HG03039 (cell line): ENCODE data around the gene ZFAND6.
"Not testable (repeated sequence)": the region's sequence is repeated elsewhere in the genome, so short reads cannot be mapped to it uniquely, and the experiment has no call there.

Source experiments
- ATAC-seq: cut with Tn5 transposase; IDR thresholded peaks from one replicate; pipeline ENCODE4 v1.9.1; 2021; ENCODE audit warnings: mild to moderate bottlenecking, moderate library complexity; ENCODE audit not compliant: unreplicated experiment

ZFAND6 gene

GRCh38 chr15:80058851-80059785 lies at the start of gene ZFAND6:
Gene ZFAND6, plus strand, starts transcription at chr15:80059676. Its CDS starts 60,669 bp downstream, at chr15:80120345.
- ATAC-seq: peak; percentile 68

- no peak for ATAC-seq
Measured at GRCh38 chr15:80010131-80010673, 49.3 kb upstream of the ZFAND6 start.

- peak; percentile 43 for ATAC-seq
Measured at GRCh38 chr15:80011041-80011523, 48.4 kb upstream of the ZFAND6 start.

GRCh38 chr15:80011596-80011995 lies 47.9 kb upstream of the ZFAND6 start:
- no peak for ATAC-seq

GRCh38 chr15:80012060-80012726 lies 47.3 kb upstream of the ZFAND6 start:
- no peak for ATAC-seq

- ATAC-seq: not testable (repeated sequence)
Measured at GRCh38 chr15:80014186-80014585, 45.3 kb upstream of the ZFAND6 start.

GRCh38 chr15:80015156-80015555 lies 44.3 kb upstream of the ZFAND6 start:
- no peak for ATAC-seq

- not testable (repeated sequence) for ATAC-seq
Measured at GRCh38 chr15:80016506-80016905, 43.0 kb upstream of the ZFAND6 start.

GRCh38 chr15:80017139-80017538 lies 42.3 kb upstream of the ZFAND6 start:
- not testable (repeated sequence) for ATAC-seq

GRCh38 chr15:80019168-80019745 lies 40.2 kb upstream of the ZFAND6 start:
- ATAC-seq: no peak

GRCh38 chr15:80020149-80020548 lies 39.3 kb upstream of the ZFAND6 start:
- ATAC-seq: not testable (repeated sequence)

GRCh38 chr15:80020731-80021130 lies 38.7 kb upstream of the ZFAND6 start:
- ATAC-seq: no peak

GRCh38 chr15:80026310-80026709 lies 33.2 kb upstream of the ZFAND6 start:
- no peak for ATAC-seq

GRCh38 chr15:80026754-80027153 lies 32.7 kb upstream of the ZFAND6 start:
- ATAC-seq: no peak

GRCh38 chr15:80028937-80029336 lies 30.5 kb upstream of the ZFAND6 start:
- ATAC-seq: no peak

GRCh38 chr15:80031841-80032240 lies 27.6 kb upstream of the ZFAND6 start:
- ATAC-seq: no peak

GRCh38 chr15:80034629-80035028 lies 24.8 kb upstream of the ZFAND6 start:
- no peak for ATAC-seq

- ATAC-seq: no peak
Measured at GRCh38 chr15:80036071-80036470, 23.4 kb upstream of the ZFAND6 start.

- ATAC-seq: no peak
Measured at GRCh38 chr15:80041494-80042253, 17.8 kb upstream of the ZFAND6 start.

- no peak for ATAC-seq
Measured at GRCh38 chr15:80042568-80042967, 16.9 kb upstream of the ZFAND6 start.
